Right lobe of liver (tissue), 4 donors: ENCODE measurements around the gene PPARA.

Experiments
- CTCF ChIP-seq, 4 donors: fragments of 200-600 bp in 3 of 4; fragments of 450-650 bp in 1 of 4; IDR thresholded peaks; one replicate each; pipeline versions ENCODE4 v1.5.1 to v1.8.0; 2016 to 2022; ENCODE audit warnings: antibody characterized with exemption in 4 of 4, mild to moderate bottlenecking in 2 of 4
- POLR2A ChIP-seq: fragments of 450-650 bp; IDR thresholded peaks from one replicate; pipeline ENCODE4 v1.6.1; 2017; ENCODE audit warnings: antibody characterized with exemption, mild to moderate bottlenecking
- donor health status: DM: no; HTN: no; CAD: no.
- donor health status: DM: no; HTN: no; CAD: no.
- donor health status: DM: no; HTN: yes; CAD: no.

GRCh38 chr22:46233231-46233630 is 82.9 kb downstream of the PPARA start:
- TF ChIP-seq POLR2A (no peak), CTCF (IDR thresholded peaks at IDR 0.05) (no peak)
